ENCODE data around the gene CITED2. TPM values are rescaled to one million over a fixed set of nuclear protein-coding genes. Genes with fewer than 3 reads are reported as not detected.

CITED2 gene
- total RNA-seq, 1 experiment from 2014 or later = 63.4 TPM

DNA sequence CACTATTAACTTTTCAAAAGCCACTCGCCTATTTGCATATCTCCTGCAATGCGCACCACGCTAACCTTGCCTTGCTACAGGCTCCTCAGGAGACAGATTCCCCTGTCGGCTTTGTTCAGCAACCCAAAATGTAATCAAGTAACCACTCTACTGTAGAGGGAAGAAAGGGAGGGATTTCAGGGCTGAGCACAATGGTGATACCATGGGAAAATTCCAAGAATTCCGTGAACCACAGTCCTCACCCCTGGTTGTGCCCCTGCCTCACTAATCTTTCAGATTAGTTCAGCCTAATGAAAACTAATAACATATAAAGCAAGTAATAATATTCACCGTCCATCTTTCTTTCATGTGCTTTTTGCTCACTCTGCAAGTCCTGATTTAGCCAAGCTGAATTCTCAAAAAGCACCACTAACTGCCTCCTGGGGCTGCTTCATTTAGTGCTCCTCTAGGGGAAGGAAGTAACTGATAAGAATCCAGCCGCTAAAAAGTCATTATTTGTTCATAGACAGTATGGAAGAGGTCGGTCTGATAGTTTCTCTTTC, 6.6 kb downstream of the CITED2 start (continued):
- TF ChIP-seq, protein P1, sequence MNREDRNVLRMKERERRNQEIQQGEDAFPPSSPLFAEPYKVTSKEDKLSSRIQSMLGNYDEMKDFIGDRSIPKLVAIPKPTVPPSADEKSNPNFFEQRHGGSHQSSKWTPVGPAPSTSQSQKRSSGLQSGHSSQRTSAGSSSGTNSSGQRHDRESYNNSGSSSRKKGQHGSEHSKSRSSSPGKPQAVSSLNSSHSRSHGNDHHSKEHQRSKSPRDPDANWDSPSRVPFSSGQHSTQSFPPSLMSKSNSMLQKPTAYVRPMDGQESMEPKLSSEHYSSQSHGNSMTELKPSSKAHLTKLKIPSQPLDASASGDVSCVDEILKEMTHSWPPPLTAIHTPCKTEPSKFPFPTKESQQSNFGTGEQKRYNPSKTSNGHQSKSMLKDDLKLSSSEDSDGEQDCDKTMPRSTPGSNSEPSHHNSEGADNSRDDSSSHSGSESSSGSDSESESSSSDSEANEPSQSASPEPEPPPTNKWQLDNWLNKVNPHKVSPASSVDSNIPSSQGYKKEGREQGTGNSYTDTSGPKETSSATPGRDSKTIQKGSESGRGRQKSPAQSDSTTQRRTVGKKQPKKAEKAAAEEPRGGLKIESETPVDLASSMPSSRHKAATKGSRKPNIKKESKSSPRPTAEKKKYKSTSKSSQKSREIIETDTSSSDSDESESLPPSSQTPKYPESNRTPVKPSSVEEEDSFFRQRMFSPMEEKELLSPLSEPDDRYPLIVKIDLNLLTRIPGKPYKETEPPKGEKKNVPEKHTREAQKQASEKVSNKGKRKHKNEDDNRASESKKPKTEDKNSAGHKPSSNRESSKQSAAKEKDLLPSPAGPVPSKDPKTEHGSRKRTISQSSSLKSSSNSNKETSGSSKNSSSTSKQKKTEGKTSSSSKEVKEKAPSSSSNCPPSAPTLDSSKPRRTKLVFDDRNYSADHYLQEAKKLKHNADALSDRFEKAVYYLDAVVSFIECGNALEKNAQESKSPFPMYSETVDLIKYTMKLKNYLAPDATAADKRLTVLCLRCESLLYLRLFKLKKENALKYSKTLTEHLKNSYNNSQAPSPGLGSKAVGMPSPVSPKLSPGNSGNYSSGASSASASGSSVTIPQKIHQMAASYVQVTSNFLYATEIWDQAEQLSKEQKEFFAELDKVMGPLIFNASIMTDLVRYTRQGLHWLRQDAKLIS (CRISPR knock-in tag; IDR thresholded peaks at IDR 0.05; ENCODE audit: borderline replicate concordance) = no peak
- TF ChIP-seq FOXP4 (CRISPR knock-in tag; IDR thresholded peaks at IDR 0.05) (peak; percentile 62; the same call in 1 of the 2 replicates), ZNF416 (CRISPR knock-in tag; IDR thresholded peaks at IDR 0.05) (no peak), ZNF317 (CRISPR knock-in tag; IDR thresholded peaks at IDR 0.05; ENCODE audit: borderline replicate concordance, low read depth) (no peak), ZNF423 (CRISPR knock-in tag; IDR thresholded peaks at IDR 0.05) (peak; percentile 54; the same call in 1 of the 2 replicates)
- TF ChIP-seq, protein P2, sequence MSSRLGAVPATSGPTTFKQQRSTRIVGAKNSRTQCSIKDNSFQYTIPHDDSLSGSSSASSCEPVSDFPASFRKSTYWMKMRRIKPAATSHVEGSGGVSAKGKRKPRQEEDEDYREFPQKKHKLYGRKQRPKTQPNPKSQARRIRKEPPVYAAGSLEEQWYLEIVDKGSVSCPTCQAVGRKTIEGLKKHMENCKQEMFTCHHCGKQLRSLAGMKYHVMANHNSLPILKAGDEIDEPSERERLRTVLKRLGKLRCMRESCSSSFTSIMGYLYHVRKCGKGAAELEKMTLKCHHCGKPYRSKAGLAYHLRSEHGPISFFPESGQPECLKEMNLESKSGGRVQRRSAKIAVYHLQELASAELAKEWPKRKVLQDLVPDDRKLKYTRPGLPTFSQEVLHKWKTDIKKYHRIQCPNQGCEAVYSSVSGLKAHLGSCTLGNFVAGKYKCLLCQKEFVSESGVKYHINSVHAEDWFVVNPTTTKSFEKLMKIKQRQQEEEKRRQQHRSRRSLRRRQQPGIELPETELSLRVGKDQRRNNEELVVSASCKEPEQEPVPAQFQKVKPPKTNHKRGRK (CRISPR knock-in tag; IDR thresholded peaks at IDR 0.05; ENCODE audit: borderline replicate concordance) = no peak

DNA sequence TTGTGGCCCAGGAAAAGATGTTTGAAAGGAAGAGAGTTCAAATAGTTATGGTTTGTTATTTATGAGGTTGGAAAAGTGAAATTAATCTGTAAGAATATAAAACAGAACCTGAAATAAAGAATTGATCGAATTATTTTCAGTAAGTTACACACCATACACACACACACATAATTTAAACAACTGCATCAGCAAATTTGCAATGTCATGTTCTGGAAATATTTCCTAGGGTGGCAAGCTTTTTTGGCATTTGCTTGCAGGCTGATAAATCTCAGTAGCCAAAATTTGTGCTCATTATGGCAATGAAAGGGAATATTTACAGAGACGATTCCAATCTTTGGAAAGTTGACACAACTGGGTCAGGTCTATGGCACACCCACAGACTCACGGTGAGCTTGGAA, 9.5 kb downstream of the CITED2 start:
- ChIA-PET POLR2A (interaction anchor here (0.8 kb wide), 1 partner anchor 146 kb away, joined by 3 read pairs; no protein-coding TSS in a partner anchor), CTCF (interaction anchor here (0.6 to 3.4 kb wide), 27 partner anchors 9 to 579 kb away, joined by 3 to 94 read pairs (median 4); partner anchors contain the start of genes CITED2 and TXLNB)
- Mint-ChIP-seq H3K27me3 (ENCODE audit: low read depth) (no peaks in the 10 kb centered on the region), H3K4me3 (no peak overlapping the region), H3K36me3 (no peaks in the 10 kb centered on the region), H3K4me1 (peaks cover 53% of the 10 kb centered on the region), H3K9me3 (peaks cover 6% of the 10 kb centered on the region; the same call in 1 of the 2 replicates), H3K27ac (peak overlapping the region; percentile 16; the same call in 1 of the 2 replicates)
- TF ChIP-seq, protein P3, sequence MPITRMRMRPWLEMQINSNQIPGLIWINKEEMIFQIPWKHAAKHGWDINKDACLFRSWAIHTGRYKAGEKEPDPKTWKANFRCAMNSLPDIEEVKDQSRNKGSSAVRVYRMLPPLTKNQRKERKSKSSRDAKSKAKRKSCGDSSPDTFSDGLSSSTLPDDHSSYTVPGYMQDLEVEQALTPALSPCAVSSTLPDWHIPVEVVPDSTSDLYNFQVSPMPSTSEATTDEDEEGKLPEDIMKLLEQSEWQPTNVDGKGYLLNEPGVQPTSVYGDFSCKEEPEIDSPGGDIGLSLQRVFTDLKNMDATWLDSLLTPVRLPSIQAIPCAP (CRISPR knock-in tag; IDR thresholded peaks at IDR 0.05) = no peak
- no peak for TF ChIP-seq FOXP1 (CRISPR knock-in tag; IDR thresholded peaks at IDR 0.05; ENCODE audit: borderline replicate concordance)
- TF ChIP-seq NFE2L1 (CRISPR knock-in tag; IDR thresholded peaks at IDR 0.05) = no peak
- no peak for TF ChIP-seq SP1 (CRISPR knock-in tag; conservative IDR thresholded peaks at IDR 0.05)
- TF ChIP-seq FOXK1 (CRISPR knock-in tag; IDR thresholded peaks at IDR 0.05) = no peak
- no peak for TF ChIP-seq ARID4B (CRISPR knock-in tag; IDR thresholded peaks at IDR 0.05; ENCODE audit: borderline replicate concordance)
- TF ChIP-seq ELF4 (CRISPR knock-in tag; IDR thresholded peaks at IDR 0.05; ENCODE audit: low read depth) = no peak
- TF ChIP-seq, protein P1 (CRISPR knock-in tag; IDR thresholded peaks at IDR 0.05; ENCODE audit: borderline replicate concordance) = no peak
- TF ChIP-seq SMAD4 (CRISPR knock-in tag; IDR thresholded peaks at IDR 0.05) = no peak
- no peak for TF ChIP-seq GABPB1 (CRISPR knock-in tag; IDR thresholded peaks at IDR 0.05)
- no peak for TF ChIP-seq EMX1 (CRISPR knock-in tag; IDR thresholded peaks at IDR 0.05)
- ATAC-seq (no peak), DNase-seq (ENCODE audit: low spot score) (no peak)

Measured in WTC11 (cell line).